Trophoblast cell (in vitro differentiated cells and primary cell): ENCODE measurements around the gene SEC24A.
"Not testable (repeated sequence)": the region's sequence is repeated elsewhere in the genome, so short reads cannot be mapped to it uniquely, and the experiment has no call there.

Source experiments
- DNase-seq, 2 donors: peaks; one replicate each; pipeline ENCODE4 v3.0.0-alpha.2; 2016
- H2AFZ ChIP-seq: 2 replicates; pipeline ENCODE4 v1.6.1; 2013; ENCODE audit warnings: low read length, moderate library complexity, mild to moderate bottlenecking; ENCODE audit not compliant: insufficient read depth, poor library complexity
- H2AK5ac ChIP-seq: 2 replicates; pipeline ENCODE4 v1.6.1; 2013; ENCODE audit warnings: mild to moderate bottlenecking, low read length
- H2BK120ac ChIP-seq: 2 replicates; pipeline ENCODE4 v1.6.1; 2013; ENCODE audit warnings: low read length, mild to moderate bottlenecking, moderate library complexity; ENCODE audit not compliant: insufficient read depth, poor library complexity
- H2BK12ac ChIP-seq: 2 replicates; pipeline ENCODE4 v1.6.1; 2013; ENCODE audit warnings: mild to moderate bottlenecking, low read length, moderate library complexity
- H2BK5ac ChIP-seq: 2 replicates; pipeline ENCODE4 v1.6.1; 2013; ENCODE audit warnings: low read length, low read depth, moderate library complexity, mild to moderate bottlenecking; ENCODE audit not compliant: poor library complexity
- H3K14ac ChIP-seq: 2 replicates; pipeline ENCODE4 v1.6.1; 2013; ENCODE audit warnings: mild to moderate bottlenecking, low read length
- H3K18ac ChIP-seq: 2 replicates; pipeline ENCODE4 v1.6.1; 2013; ENCODE audit warnings: mild to moderate bottlenecking, low read length
- H3K23ac ChIP-seq: 2 replicates; pipeline ENCODE4 v1.6.1; 2013; ENCODE audit warnings: low read length
- H3K27ac ChIP-seq: 2 replicates; pipeline ENCODE4 v1.5.1; 2013; ENCODE audit warnings: low read depth, mild to moderate bottlenecking, inconsistent platforms, low read length, moderate library complexity
- H3K27me3 ChIP-seq: 2 replicates; pipeline ENCODE4 v1.6.1; 2013; ENCODE audit warnings: inconsistent platforms, mild to moderate bottlenecking, low read length, moderate library complexity; ENCODE audit not compliant: insufficient read depth
- H3K36me3 ChIP-seq, 2 experiments: 1 replicate in 1 of 2; 2 replicates in 1 of 2; pipeline ENCODE4 v1.6.1; 2013; ENCODE audit warnings: low read length in 2 of 2, mild to moderate bottlenecking in 2 of 2, moderate library complexity in 1 of 2; ENCODE audit not compliant: insufficient read depth in 2 of 2, control insufficient read depth in 1 of 2
- H3K4ac ChIP-seq: 2 replicates; pipeline ENCODE4 v1.6.1; 2013; ENCODE audit warnings: low read depth, mild to moderate bottlenecking, low read length, moderate library complexity
- H3K4me1 ChIP-seq, 2 experiments: 1 replicate in 1 of 2; 2 replicates in 1 of 2; pipeline ENCODE4 v1.6.1; 2013; ENCODE audit warnings: low read length in 2 of 2, mild to moderate bottlenecking in 2 of 2, moderate library complexity in 1 of 2; ENCODE audit not compliant: insufficient read depth in 2 of 2, control insufficient read depth in 1 of 2
- H3K4me2 ChIP-seq: 2 replicates; pipeline ENCODE4 v1.6.1; 2013; ENCODE audit warnings: inconsistent platforms, mild to moderate bottlenecking, low read length, moderate library complexity
- H3K4me3 ChIP-seq: 2 replicates; pipeline ENCODE4 v1.5.1; 2013; ENCODE audit warnings: mild to moderate bottlenecking, low read depth, low read length, inconsistent platforms
- H3K79me1 ChIP-seq: one replicate; pipeline ENCODE4 v1.6.1; 2013; ENCODE audit warnings: low read length
- H3K79me2 ChIP-seq: 2 replicates; pipeline ENCODE4 v1.6.1; 2013; ENCODE audit warnings: low read length, mild to moderate bottlenecking; ENCODE audit not compliant: control insufficient read depth, insufficient read depth, poor library complexity
- H3K9ac ChIP-seq: 2 replicates; pipeline ENCODE4 v1.6.1; 2013; ENCODE audit warnings: mild to moderate bottlenecking, low read length
- H3K9me3 ChIP-seq: 2 replicates; pipeline ENCODE4 v1.6.1; 2013; ENCODE audit warnings: low read depth, mild to moderate bottlenecking, control low read depth, inconsistent platforms, low read length; ENCODE audit not compliant: insufficient read depth
- H4K12ac ChIP-seq: 2 replicates; pipeline ENCODE4 v1.6.1; 2013; ENCODE audit warnings: low read depth, mild to moderate bottlenecking, low read length, moderate library complexity
- H4K8ac ChIP-seq: 2 replicates; pipeline ENCODE4 v1.6.1; 2013; ENCODE audit warnings: low read depth, mild to moderate bottlenecking, low read length, moderate library complexity
- H4K91ac ChIP-seq: one replicate; pipeline ENCODE4 v1.6.1; 2013; ENCODE audit warnings: low read depth, mild to moderate bottlenecking, low read length, moderate library complexity
- WGBS: extraction: QIAGEN DNeasy Blood & Tissue Kit; methylation state at CpG from one replicate; pipeline ENCODE4 v1.1.7; 2013; ENCODE audit warnings: missing lambda C conversion rate; ENCODE audit not compliant: insufficient read length, insufficient coverage; ENCODE audit errors: extremely low coverage; 5-methylcytosine and 5-hydroxymethylcytosine counted together

The SEC24A gene

DNA sequence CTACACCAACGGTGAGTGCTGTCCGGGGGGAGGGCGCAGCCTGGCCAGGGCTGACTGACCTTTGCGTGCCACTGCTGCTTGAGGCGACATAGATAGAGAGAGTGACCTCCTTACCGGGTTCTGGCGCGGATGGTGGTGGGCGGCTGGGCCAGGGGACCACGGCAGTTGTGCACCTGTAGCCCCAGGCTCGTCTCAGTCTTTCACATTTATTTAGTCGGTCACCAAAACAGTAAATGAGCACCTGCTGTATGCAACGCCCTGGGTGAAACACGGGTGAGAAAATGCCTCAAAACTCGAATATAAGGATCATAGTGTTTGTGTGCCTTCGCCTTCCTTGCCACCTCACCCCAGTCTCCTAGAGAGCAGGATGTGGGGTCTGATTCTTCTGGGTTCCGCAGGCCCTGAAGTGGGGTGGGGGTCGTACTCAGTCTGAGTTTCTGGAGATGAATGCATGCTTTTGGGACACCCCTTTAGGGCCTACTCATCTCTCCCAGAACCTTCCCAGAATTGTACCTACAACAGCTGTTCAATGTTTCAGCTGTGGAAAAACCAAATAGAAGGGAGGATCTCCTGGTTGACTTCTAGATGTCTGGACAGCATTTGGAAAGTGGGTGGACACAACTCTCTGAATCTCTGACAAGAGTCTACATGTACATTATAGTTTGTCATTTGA is 714 bp downstream of the SEC24A start:
- Histone ChIP-seq H3K4me2 (peak overlapping the region; percentile 84), H3K79me2 (peaks cover 18% of the 10 kb centered on the region), H3K4me3 (peak overlapping the region; percentile 98), H3K14ac (peak overlapping the region; percentile 94), H2AFZ (peak overlapping the region; percentile 71), H3K27ac (peak overlapping the region; percentile 92), H3K4me1 (peaks cover 0 to 2% of the 10 kb centered on the region in 2 experiments), H3K23ac (no peak overlapping the region), H2BK12ac (no peak overlapping the region), H3K18ac (peak overlapping the region; percentile 60), H3K4ac (peak overlapping the region; percentile 66), H3K79me1 (peaks cover 10% of the 10 kb centered on the region), H3K9ac (peak overlapping the region; percentile 98), H4K8ac (peak overlapping the region; percentile 85), H3K9me3 (no peaks in the 10 kb centered on the region), H3K27me3 (no peaks in the 10 kb centered on the region), H3K36me3 (peaks cover 3% of the 10 kb centered on the region in 2 experiments), H4K12ac (peak overlapping the region; percentile 47), H4K91ac (peak overlapping the region; percentile 97), H2BK5ac (peak overlapping the region; percentile 85), H2AK5ac (peak overlapping the region; percentile 57), H2BK120ac (peak overlapping the region; percentile 75)
- DNase-seq, result peak in 1 of 2 donors; percentile 40
- no CpG with 5 or more reads among the region's 18 CpGs for WGBS

DNA sequence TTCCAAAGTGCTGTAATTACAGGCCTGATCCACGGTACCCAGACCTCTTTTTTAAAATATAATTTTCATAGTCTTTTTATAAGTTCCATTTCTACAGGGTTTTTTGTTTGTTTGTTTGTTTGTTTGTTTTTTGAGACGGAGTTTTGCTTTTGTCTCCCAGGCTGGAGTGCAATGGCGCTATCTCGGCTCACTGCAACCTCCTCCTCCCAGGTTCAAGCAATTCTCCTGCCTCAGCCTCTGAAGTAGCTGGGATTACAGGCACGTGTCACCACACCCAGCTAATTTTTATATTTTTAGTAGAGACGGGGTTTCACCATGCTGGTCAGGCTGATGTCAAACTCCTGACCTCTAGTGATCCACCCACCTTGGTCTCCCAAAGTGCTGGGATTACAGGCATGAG is 2.1 kb downstream of the SEC24A start:
- not testable (repeated sequence) for H3K27ac ChIP-seq, H3K9ac ChIP-seq, H2BK5ac ChIP-seq, H3K4me1 ChIP-seq, H3K14ac ChIP-seq, H3K27me3 ChIP-seq, H2AK5ac ChIP-seq, H3K9me3 ChIP-seq, H4K91ac ChIP-seq, H3K18ac ChIP-seq, H3K4me3 ChIP-seq, H3K36me3 ChIP-seq, H3K23ac ChIP-seq, H2BK120ac ChIP-seq, H4K8ac ChIP-seq, H3K79me1 ChIP-seq, H2AFZ ChIP-seq, H3K4me2 ChIP-seq, H4K12ac ChIP-seq, DNase-seq, H2BK12ac ChIP-seq
- H3K79me2 ChIP-seq, result peaks cover 23% of the 10 kb centered on the region
- no CpG with 5 or more reads among the region's 6 CpGs for WGBS
- peak overlapping the region; percentile 91 for H3K4ac ChIP-seq

DNA sequence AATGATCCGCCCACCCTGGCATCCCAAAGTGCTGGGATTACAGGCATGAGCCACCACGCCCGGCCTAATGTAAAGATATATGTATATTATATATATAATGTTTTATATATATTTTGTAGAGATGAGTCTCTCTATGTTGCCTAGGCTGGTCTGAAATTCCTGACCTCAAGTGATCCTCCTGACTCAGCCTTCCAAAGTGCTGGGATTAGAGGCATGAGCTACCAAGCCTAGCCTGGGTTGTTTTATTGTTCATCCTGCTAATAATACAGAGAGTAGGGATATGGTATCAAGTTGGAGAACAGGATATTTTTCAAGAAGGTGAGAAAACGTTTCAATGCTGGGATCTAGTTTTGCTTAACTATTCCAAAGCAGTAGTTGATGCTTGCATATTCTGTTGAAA is 2.9 kb downstream of the SEC24A start:
- peaks cover 10% of the 10 kb centered on the region for H3K79me1 ChIP-seq

DNA sequence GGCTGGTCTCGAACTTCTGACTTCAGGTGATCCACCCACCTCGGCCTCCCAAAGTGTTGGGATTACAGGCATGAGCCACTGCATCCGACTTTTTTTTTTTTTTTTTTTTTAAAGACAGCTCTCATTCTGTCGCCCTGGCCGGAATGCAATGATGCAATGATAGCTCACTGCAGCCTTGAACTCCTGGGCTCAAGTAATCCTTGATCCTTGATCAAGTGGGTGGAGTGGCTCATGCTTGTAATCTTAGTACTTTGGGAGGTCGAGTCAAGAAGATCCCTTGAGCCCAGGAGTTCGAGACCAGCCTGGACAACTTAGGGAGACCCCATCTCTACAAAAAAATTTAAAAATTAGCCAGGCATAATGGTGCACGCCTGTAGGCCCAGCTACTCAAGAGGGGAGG is 8.1 kb downstream of the SEC24A start:
- Histone ChIP-seq H3K9ac (no peak overlapping the region), H3K79me2 (peaks cover 15% of the 10 kb centered on the region), H4K8ac (no peak overlapping the region), H3K27me3 (no peaks in the 10 kb centered on the region), H3K9me3 (no peaks in the 10 kb centered on the region), H3K18ac (no peak overlapping the region), H2AFZ (no peak overlapping the region), H3K79me1 (no peaks in the 10 kb centered on the region), H4K12ac (no peak overlapping the region), H3K4me3 (no peak overlapping the region), H3K4me2 (no peak overlapping the region), H2AK5ac (no peak overlapping the region), H3K27ac (no peak overlapping the region), H2BK5ac (no peak overlapping the region), H2BK12ac (no peak overlapping the region), H3K4ac (no peak overlapping the region), H2BK120ac (no peak overlapping the region), H3K4me1 (no peaks in the 10 kb centered on the region), H3K36me3 (peaks cover 15 to 16% of the 10 kb centered on the region in 2 experiments), H3K14ac (no peak overlapping the region), H3K23ac (no peak overlapping the region), H4K91ac (no peak overlapping the region)
- DNase-seq, result peak in 1 of 2 donors; percentile 41
- no CpG with 5 or more reads among the region's 8 CpGs for WGBS

More for the DNA sequence above, 2.9 kb downstream of the SEC24A start:
- Histone ChIP-seq H2AFZ (no peak overlapping the region), H4K12ac (no peak overlapping the region), H2BK120ac (no peak overlapping the region), H3K36me3 (peaks cover 6 to 10% of the 10 kb centered on the region in 2 experiments), H3K18ac (no peak overlapping the region), H3K23ac (no peak overlapping the region), H3K14ac (no peak overlapping the region), H3K9ac (no peak overlapping the region), H3K79me2 (peaks cover 23% of the 10 kb centered on the region), H2BK5ac (no peak overlapping the region), H3K9me3 (no peaks in the 10 kb centered on the region), H4K91ac (no peak overlapping the region), H3K4me1 (peaks cover 0 to 2% of the 10 kb centered on the region in 2 experiments), H3K27me3 (no peaks in the 10 kb centered on the region), H2BK12ac (no peak overlapping the region), H4K8ac (no peak overlapping the region), H3K4me2 (no peak overlapping the region), H2AK5ac (no peak overlapping the region), H3K4ac (no peak overlapping the region), H3K4me3 (no peak overlapping the region), H3K27ac (no peak overlapping the region)
- DNase-seq, result no peak
- WGBS, result no CpG with 5 or more reads among the region's 4 CpGs
